KOPT-K1 (cell line): ENCODE measurements around the gene EN2.

Experiments used
- H3K27ac ChIP-seq: fragments of 200-600 bp; sonication (generic); 2 replicates; pipeline ENCODE4 v1.5.1; 2016; ENCODE audit warnings: antibody characterized with exemption, mild to moderate bottlenecking, low read depth, low read length; ENCODE audit not compliant: poor library complexity, severe bottlenecking
- H3K36me3 ChIP-seq: fragments of 200-600 bp; sonication (generic); 2 replicates; pipeline ENCODE4 v1.5.1; 2017; ENCODE audit warnings: antibody characterized with exemption, mild to moderate bottlenecking, low read length, moderate library complexity; ENCODE audit not compliant: insufficient read depth
- H3K9me3 ChIP-seq: fragments of 200-600 bp; sonication (generic); 2 replicates; pipeline ENCODE4 v1.5.1; 2017; ENCODE audit warnings: antibody characterized with exemption, low read length, mild to moderate bottlenecking; ENCODE audit not compliant: insufficient read depth, poor library complexity, severe bottlenecking

Gene EN2

GRCh38 chr7:155490697-155491628 is 33.0 kb downstream of the EN2 start:
- Histone ChIP-seq H3K9me3 (no peaks in the 10 kb centered on the region), H3K36me3 (no peaks in the 10 kb centered on the region), H3K27ac (no peak overlapping the region)

DNA sequence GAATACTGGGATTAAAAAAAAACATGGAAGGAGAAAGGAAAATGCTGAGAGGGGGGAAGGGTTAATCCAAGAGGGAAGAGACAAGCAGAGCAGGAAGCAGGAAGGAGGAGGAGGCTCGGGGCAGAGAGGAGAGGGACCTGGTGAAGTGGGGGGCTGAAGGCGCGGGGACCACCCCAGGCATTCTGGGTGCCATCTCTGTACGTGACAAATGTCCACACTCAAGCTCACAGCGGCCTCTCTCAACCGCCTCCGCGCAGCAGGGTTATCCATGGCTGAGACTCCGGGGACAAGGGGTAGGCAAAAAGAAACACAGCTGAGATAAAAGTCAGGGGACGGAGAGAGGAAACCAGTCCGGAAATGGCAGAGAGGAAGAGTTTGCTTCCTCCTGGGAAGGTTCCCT is 33.9 kb downstream of the EN2 start:
- no peak overlapping the region for H3K27ac ChIP-seq
- H3K36me3 ChIP-seq, result no peaks in the 10 kb centered on the region
- H3K9me3 ChIP-seq, result no peaks in the 10 kb centered on the region

- Histone ChIP-seq H3K9me3 (no peaks in the 10 kb centered on the region), H3K27ac (no peak overlapping the region), H3K36me3 (no peaks in the 10 kb centered on the region)
Measured at GRCh38 chr7:155493744-155494538, 36.0 kb downstream of the EN2 start.

DNA sequence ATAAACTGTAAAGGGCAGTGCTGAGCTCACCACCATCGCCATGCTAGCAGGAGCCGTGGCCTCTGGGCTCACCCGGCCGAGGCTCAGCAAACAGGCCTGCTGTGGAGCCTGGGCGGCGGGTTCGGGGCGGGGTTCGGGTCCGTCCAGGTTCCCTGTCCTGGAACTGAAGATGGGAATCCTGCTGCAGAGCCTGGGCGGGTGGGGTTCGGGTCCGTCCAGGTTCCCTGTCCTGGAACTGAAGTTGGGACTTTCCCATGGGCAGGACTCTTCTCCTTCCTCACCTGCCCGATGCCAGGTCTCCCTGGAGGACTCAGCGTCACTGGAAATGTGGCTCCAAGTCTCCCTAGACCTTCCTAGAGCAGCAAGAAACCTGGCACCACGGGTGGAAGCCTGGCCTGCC is 36.6 kb downstream of the EN2 start:
- no peaks in the 10 kb centered on the region for H3K36me3 ChIP-seq
- no peaks in the 10 kb centered on the region for H3K9me3 ChIP-seq
- H3K27ac ChIP-seq, result no peak overlapping the region

DNA sequence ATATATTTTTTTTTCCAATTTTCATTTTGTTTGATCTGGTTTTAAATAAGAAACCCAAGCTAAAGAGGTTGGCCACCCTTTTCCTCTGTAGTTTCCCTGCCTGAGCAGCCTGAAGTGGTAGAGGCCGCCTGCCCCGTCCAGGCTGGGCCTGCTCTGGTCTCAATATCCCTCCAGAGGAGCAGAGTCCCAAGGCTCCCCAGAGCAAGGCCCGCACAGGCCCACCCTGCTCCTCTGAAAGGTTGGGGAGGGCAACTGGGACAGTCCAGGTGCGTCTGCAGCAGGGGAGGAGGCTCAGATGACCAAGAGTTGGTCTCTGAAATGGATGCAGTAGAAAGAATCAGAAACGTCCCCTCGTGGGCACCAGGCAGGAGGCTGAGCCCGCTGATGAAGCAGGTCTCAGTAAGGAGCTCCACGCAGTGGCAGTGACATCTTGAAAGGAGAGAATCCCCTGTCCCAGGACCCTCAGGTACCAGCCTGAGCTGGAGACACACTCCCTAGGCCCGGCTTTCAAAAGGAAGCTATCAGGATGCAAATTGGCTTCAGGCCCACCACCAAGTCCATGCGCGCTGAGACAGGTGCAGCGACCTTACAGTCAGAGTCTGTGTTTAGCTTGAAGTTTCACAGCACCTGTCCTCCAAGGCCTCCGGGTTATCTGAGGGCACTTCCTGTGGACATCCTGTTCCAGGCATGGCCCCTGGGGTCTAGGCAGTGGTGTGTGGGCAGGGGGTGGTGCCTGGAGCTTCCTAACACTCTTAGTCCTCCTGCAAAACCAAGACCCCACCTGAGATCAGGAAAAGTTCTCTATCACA is 37.7 kb downstream of the EN2 start:
- no peaks in the 10 kb centered on the region for H3K36me3 ChIP-seq
- no peaks in the 10 kb centered on the region for H3K9me3 ChIP-seq
- H3K27ac ChIP-seq, result no peak overlapping the region

DNA sequence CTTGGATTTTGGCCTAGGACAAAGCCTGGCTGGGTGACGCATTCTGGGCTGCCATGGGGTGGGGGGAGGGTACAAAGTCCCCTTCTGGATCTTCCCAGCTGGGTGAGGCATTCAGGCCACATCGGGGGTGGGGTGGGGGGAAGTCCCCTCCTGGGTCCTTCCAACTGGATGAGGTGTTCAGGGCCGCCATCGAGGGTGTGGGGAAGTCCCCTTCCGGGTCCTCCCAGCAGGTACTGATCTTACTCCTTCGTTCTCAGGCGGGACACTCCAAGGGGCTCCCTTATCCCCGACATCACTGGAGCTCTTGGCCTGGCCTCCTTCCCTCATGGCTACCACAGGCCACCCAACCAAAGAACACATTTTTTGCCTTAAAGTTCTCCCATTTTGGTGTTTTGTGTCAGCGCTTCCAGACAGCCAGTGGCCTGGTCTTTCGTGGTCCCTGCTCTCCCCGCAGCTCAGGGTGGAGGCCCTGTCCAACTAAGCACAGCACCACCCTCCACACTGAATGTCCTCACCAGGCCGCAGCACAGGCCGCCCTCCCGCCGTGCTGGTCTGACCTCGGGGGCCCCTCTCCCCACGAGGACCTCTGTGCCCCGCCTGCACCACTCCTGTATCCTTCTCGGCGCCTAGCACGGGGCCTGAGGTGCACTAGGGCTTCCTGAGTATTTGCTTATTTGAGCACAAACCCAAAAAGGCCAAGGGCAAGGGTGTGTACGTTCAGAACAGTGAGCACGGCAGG is 38.5 kb downstream of the EN2 start:
- H3K27ac ChIP-seq, result no peak overlapping the region
- no peaks in the 10 kb centered on the region for H3K36me3 ChIP-seq
- no peaks in the 10 kb centered on the region for H3K9me3 ChIP-seq

DNA sequence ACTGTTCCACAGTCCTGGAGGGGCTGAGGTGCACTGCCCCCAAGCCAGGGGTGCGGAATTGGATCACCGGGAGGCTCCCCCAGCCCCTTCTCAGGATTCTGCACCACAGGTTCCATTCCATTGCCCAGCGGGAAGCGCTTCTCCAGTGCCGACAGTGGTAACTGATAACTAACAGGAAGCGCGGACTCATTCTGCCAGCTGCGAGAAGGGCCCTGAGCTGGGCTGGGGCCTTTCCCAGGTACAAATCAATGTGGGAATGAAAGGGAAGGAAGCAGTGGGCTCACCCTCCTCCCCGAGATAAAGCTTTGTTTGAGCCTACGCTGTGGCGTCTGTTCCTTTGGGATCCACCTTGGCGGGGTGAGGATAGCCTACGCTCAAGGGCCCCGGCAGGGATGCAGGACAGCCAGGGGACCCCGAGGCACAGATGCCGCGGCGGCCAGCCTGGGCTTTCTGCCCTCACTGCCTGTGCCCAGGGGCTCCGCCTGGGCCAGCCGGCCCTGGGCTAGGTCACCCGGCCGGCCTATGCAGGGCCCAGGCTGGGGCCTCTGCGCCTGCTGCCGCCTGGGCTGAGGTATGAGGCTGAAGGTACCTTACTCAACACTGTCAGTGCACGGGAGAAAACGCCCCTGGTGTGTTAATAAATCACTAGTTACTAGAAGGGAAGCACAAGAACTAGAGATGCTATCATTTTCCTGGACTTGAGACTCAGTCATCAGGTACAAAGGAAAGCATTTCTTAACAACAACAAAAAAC is 39.4 kb downstream of the EN2 start:
- H3K9me3 ChIP-seq, result no peaks in the 10 kb centered on the region
- H3K27ac ChIP-seq, result no peak overlapping the region
- no peaks in the 10 kb centered on the region for H3K36me3 ChIP-seq

- Histone ChIP-seq H3K36me3 (no peaks in the 10 kb centered on the region), H3K9me3 (peaks cover 22% of the 10 kb centered on the region), H3K27ac (no peak overlapping the region)
Measured at GRCh38 chr7:155505422-155505793, 47.5 kb downstream of the EN2 start.

DNA sequence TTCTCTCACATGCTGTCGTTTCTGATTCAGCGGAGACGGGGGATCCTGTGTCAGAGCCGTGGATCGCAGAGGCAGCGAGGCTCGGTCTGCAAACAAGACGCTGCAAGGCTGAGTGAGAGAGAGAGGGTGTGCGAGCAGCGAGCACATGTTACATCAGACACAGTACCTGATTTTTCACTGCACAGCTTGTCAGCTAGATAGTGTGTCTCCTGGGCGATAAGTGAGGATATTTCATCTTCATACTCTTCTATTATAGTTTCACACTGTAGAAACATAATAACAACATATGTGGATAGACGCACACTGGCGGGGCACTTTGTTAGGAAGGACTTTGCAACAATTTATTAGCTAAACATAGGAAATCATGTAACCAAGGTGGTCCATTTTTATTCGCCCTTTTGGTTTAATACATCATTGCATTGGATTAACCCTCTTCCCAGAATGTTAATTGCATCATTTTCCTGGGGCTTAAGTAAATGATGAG is 49.0 kb downstream of the EN2 start:
- Histone ChIP-seq H3K36me3 (no peaks in the 10 kb centered on the region), H3K9me3 (peaks cover 23% of the 10 kb centered on the region), H3K27ac (no peak overlapping the region)

- Histone ChIP-seq H3K36me3 (no peaks in the 10 kb centered on the region), H3K27ac (no peak overlapping the region), H3K9me3 (peaks cover 23% of the 10 kb centered on the region)
Measured at GRCh38 chr7:155507576-155507975, 49.6 kb downstream of the EN2 start.

DNA sequence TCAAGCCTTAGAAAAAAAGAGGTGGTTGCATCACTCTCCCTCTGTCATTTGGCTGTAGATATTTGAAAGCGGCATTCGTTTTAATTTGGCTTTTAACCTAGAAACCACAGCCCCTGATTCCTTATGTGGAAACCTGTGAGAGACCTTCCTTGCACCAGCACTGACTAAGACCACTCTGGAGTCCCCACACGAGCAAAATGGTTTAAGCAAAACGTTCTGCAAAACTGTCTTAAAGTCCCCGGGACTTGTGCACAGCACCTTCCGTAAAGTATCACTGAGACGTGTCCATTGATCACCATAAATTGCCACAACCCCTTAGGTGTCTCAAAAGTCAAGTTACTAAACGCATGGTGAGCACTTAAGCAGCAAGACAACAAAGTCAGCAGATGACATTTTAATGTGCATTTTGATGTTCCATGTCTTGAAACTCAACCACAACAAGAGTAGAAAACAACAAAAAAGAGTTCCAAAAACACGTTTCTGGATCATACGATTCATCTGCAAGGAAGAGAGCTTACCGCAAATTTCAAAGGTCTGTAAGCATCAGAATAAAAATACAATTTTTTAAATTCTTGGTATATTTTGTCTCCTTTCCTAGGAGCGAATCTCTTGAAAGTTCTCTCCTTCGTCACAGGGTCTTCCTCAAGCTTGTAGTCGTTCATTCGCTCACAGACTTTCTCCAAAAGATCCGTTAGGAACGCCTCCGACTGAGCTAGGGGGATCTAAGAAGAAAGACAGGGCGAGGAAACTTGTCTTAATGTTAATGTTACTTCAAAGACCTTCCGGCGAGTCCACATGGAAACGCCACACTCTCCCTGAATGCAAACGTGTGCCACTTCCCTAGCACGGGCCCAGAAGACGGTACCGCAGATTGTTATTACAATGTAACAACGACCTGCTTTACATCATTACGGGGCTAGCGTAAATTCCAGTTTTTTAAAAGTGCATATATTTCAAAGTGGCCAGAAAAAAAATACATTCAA is 50.7 kb downstream of the EN2 start:
- H3K27ac ChIP-seq, result no peak overlapping the region
- peaks cover 23% of the 10 kb centered on the region for H3K9me3 ChIP-seq
- H3K36me3 ChIP-seq, result no peaks in the 10 kb centered on the region

GRCh38 chr7:155509359-155509724 is 51.4 kb downstream of the EN2 start:
- H3K27ac ChIP-seq, result no peak overlapping the region
- peaks cover 23% of the 10 kb centered on the region for H3K9me3 ChIP-seq
- no peaks in the 10 kb centered on the region for H3K36me3 ChIP-seq
